ENCODE results near the gene TLCD3B. TPM values are rescaled to one million over a fixed set of nuclear protein-coding genes. Genes with fewer than 3 reads are reported as not detected.

TLCD3B gene
- total RNA-seq, 2 donors from 2014 or later = 4.5 to 6.9 TPM

DNA sequence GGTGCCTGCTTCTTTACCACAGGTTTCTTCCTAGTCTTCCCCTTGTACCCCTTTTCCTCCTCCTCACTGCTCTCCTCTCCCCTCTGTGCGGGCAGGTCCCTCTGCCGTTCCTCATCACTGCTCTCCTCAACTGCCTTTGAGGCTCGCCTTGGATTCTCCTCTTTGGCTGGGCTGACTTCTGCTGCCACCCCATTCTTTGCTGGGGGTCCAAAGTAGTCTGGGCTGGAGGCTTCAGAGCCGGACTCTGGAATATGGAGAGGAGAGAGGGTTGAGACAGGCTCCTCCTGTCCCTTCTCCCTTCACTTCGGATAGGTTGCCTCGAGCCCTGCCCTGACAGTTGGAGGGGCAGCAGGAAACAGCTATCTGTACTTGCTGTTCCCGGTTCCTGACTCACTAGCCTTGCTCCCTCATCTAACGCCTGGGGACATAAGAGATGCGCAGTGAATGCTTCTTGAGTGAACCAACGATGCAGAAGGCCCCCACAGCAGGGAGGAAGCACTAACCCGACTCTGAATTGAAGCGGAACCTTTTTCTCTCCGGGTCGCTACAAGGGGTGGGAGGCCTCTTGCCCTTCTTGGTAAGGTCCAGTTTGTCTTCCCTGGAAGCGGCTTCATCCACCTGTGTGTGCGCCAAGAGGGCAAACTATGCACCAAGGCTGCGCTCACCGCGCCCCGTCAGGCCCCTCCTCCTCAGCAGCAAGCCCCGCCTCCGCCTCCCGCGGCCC, 36.3 kb downstream of the TLCD3B start:
- H3K4me1 Mint-ChIP-seq (ENCODE audit: low read depth) = peaks cover 25% of the 10 kb centered on the region
- H3K36me3 Mint-ChIP-seq (ENCODE audit: insufficient read depth in 2 of 2) = peaks cover 1 to 5% of the 10 kb centered on the region in 2 donors
- H3K27me3 Mint-ChIP-seq (ENCODE audit: low read depth) = no peaks in the 10 kb centered on the region
- H3K4me3 Mint-ChIP-seq = peak overlapping the region; percentile 97 to 98
- peak overlapping the region; percentile 92 for H3K27ac Mint-ChIP-seq
- ATAC-seq (replicated peaks in 1 of 2) = peak in 1 of 2 donors; percentile 51
- peak in 1 of 2 donors; percentile 80 for DNase-seq
- H3K9me3 Mint-ChIP-seq = no peaks in the 10 kb centered on the region

DNA sequence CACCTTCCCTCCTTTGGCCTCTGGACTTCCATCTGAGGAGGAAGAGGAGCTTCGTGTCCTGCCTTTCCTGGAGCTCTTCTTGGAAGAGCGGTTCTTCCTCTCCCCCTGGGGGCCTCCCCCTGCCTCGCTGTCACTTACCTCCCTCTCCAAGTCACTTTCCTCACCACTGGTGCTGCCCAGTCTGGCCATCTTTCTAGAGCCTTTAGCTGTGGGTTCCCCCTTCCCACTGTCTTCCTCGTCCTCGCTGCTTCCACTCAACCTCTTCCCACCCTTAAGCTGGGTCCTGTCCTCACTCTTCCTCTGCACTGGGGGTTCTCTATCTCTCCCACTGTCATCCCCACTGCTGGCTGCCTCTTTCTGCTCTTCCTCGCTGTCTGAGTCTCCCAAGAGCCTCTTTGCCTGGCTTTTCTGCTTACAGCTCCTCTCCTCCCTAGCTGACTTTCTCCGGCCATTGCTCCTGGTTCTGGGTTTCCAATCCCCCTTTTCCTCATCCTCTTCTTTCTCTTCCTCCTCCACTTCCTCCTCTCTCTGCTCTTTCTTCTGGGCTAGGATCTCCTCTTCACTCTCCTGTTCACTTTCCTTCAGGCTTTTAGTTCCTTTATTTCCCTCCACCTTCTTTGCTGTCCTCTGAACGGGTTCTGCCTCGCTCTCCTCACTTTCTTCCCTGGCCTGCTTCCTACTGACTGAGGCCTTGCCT, 37.0 kb downstream of the TLCD3B start:
- ATAC-seq (replicated peaks in 1 of 2) = no peak
- Mint-ChIP-seq H3K9me3 (no peaks in the 10 kb centered on the region), H3K36me3 (ENCODE audit: insufficient read depth in 2 of 2) (peaks cover 1 to 4% of the 10 kb centered on the region in 2 donors)

DNA sequence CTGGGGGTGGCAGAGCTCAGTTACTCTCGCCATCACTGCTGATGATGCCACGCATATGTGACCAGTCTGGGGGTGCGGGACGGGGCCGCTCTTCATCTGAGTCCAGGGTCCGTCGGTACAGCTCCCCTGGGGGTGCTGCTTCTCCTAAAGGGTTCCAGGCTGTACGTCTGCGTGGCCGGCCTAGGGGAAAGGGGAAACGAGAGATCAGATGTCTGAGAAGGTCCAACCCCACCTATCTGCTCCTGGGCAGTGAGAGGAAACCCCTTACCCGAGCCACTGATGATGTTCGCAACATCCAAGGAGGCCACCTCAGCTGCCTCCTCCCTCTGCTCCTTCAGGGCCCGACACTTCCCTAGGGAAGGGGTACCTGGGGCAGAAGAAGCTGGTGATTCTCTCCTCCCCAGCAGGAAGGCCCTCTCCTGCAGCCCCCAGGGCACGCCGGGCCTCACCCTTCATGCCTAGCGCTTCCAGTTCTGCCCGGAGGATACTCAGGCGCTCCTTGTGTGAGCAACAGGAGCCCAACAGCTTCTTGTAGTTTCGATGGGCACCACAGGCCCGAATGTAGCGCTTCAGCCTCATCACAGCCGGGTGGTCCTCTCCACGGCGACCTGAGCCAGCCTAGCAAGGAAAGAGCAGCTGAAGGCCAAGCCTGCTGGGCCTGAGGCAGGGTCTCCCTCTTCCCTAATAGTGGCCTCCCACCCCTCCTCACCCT, 37.7 kb downstream of the TLCD3B start:
- Mint-ChIP-seq H3K4me1 (ENCODE audit: low read depth) (peaks cover 20% of the 10 kb centered on the region), H3K4me3 (peak overlapping the region in 1 of 2 donors; percentile 97), H3K27me3 (ENCODE audit: low read depth) (no peaks in the 10 kb centered on the region), H3K36me3 (ENCODE audit: insufficient read depth in 2 of 2) (peaks cover 1 to 4% of the 10 kb centered on the region in 2 donors), H3K9me3 (no peaks in the 10 kb centered on the region), H3K27ac (no peak overlapping the region)
- ATAC-seq (replicated peaks in 1 of 2) (no peak), DNase-seq (no peak)

More for the DNA sequence above, 37.0 kb downstream of the TLCD3B start:
- Mint-ChIP-seq H3K27me3 (ENCODE audit: low read depth) (no peaks in the 10 kb centered on the region), H3K4me1 (ENCODE audit: low read depth) (peaks cover 20% of the 10 kb centered on the region), H3K4me3 (peak overlapping the region; percentile 97 to 98), H3K27ac (peak overlapping the region; percentile 92)
- DNase-seq = no peak

DNA sequence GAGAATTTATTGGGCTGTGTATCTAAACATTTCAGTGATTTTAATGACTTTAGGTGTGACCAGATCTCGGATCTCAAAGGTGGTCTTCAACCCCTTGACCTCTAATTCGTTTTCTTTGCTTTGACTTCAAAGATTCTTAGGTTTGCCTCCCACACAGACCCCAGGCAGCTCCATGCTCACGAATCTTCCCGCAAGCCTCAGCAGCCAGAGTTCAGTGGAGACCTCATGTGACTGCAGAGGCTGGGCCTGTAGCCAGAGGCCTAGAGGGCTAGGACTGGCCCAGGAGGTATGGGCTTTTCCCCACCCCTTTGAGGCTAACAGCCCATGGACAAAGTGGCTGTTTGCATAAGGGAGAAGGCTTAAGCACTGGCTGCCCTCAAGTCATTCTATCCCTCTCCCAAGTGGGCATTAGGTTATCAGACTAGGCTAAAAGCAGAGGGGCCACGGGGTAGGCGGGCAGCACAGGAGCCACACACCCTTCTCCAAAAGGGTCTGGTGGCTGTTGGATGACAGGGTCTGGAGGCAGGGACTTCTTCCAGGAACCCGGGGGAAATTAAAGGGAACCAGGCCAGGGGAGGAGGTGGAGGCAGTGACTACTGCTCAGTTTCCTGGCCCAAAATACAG, 38.6 kb downstream of the TLCD3B start:
- Mint-ChIP-seq H3K36me3 (ENCODE audit: insufficient read depth in 2 of 2) (peaks cover 1 to 4% of the 10 kb centered on the region in 2 donors), H3K27me3 (ENCODE audit: low read depth) (no peaks in the 10 kb centered on the region), H3K9me3 (no peaks in the 10 kb centered on the region), H3K4me1 (ENCODE audit: low read depth) (peaks cover 20% of the 10 kb centered on the region), H3K4me3 (no peak overlapping the region), H3K27ac (no peak overlapping the region)
- ATAC-seq (replicated peaks in 1 of 2) = no peak
- DNase-seq = no peak

DNA sequence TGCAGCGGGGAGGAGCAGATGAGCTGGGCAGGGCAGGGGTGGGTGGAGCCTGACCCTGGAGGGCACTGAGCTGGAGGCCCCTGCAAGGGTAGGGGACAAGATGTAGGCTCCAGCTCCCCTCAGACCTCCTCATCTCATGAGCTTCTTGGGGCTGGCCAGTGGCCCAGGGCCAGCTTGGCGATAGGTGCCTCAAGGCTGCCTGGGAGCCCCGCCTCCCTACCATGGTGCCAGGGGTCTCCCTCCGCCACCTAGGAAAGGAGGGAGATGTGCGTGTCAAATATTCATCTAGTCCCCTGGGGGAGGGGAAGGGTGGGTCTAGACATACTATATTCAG, 39.5 kb downstream of the TLCD3B start:
- H3K4me3 Mint-ChIP-seq = no peak overlapping the region
- peaks cover 14% of the 10 kb centered on the region for H3K4me1 Mint-ChIP-seq (ENCODE audit: low read depth)
- peaks cover 1 to 4% of the 10 kb centered on the region in 2 donors for H3K36me3 Mint-ChIP-seq (ENCODE audit: insufficient read depth in 2 of 2)
- H3K27me3 Mint-ChIP-seq (ENCODE audit: low read depth) = no peaks in the 10 kb centered on the region
- no peak for ATAC-seq (replicated peaks in 1 of 2)
- no peak overlapping the region for H3K27ac Mint-ChIP-seq
- H3K9me3 Mint-ChIP-seq = no peaks in the 10 kb centered on the region
- DNase-seq = no peak

DNA sequence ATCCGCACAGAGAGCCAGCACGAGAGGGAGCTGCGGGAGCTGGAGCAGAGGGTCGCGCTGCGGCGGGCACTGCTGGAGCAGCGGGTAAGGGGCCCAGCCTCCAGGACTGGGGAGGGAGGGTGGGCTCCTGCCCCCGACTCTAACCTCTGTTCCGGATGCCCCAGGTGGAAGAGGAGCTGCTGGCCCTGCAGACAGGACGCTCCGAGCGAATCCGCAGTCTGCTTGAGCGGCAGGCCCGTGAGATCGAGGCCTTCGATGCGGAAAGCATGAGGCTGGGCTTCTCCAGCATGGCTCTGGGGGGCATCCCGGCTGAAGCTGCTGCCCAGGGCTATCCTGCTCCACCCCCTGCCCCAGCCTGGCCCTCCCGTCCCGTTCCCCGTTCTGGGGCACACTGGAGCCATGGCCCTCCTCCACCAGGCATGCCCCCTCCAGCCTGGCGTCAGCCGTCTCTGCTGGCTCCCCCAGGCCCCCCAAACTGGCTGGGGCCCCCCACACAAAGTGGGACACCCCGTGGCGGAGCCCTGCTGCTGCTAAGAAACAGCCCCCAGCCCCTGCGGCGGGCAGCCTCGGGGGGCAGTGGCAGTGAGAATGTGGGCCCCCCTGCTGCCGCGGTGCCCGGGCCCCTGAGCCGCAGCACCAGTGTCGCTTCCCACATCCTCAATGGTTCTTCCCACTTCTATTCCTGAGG, 40.0 kb downstream of the TLCD3B start:
- no peaks in the 10 kb centered on the region for H3K27me3 Mint-ChIP-seq (ENCODE audit: low read depth)
- no peak overlapping the region for H3K4me3 Mint-ChIP-seq
- H3K4me1 Mint-ChIP-seq (ENCODE audit: low read depth) = peaks cover 14% of the 10 kb centered on the region
- no peak overlapping the region for H3K27ac Mint-ChIP-seq
- H3K36me3 Mint-ChIP-seq (ENCODE audit: insufficient read depth in 2 of 2) = peaks cover 1 to 2% of the 10 kb centered on the region in 2 donors
- no peak for ATAC-seq (replicated peaks in 1 of 2)
- no peak for DNase-seq
- no peaks in the 10 kb centered on the region for H3K9me3 Mint-ChIP-seq

DNA sequence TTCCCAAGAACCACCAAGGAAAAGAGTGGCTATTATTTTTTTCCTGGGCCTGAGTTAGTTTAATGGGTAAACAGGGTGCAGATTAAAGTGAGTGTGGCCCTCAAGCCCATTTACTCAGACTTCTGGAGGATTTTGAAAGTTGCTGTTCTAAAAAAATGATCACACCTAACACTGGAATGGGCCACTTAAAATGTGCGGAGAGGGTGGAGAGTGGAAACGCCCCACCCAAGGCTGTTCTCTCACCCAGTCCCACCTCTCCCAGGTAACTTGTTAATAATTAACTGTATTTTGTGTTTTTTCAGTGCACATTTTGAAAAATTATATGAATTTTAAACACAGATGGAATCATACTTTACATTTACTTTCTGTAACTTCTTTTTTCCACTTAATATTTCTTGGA, 41.0 kb downstream of the TLCD3B start:
- H3K36me3 Mint-ChIP-seq (ENCODE audit: insufficient read depth in 2 of 2) = no peaks in the 10 kb centered on the region
- no peaks in the 10 kb centered on the region for H3K9me3 Mint-ChIP-seq
- DNase-seq (no peak), ATAC-seq (replicated peaks in 1 of 2) (no peak)
- no peaks in the 10 kb centered on the region for H3K27me3 Mint-ChIP-seq (ENCODE audit: low read depth)
- H3K4me3 Mint-ChIP-seq = no peak overlapping the region
- H3K4me1 Mint-ChIP-seq (ENCODE audit: low read depth) = peaks cover 14% of the 10 kb centered on the region
- H3K27ac Mint-ChIP-seq = no peak overlapping the region

DNA sequence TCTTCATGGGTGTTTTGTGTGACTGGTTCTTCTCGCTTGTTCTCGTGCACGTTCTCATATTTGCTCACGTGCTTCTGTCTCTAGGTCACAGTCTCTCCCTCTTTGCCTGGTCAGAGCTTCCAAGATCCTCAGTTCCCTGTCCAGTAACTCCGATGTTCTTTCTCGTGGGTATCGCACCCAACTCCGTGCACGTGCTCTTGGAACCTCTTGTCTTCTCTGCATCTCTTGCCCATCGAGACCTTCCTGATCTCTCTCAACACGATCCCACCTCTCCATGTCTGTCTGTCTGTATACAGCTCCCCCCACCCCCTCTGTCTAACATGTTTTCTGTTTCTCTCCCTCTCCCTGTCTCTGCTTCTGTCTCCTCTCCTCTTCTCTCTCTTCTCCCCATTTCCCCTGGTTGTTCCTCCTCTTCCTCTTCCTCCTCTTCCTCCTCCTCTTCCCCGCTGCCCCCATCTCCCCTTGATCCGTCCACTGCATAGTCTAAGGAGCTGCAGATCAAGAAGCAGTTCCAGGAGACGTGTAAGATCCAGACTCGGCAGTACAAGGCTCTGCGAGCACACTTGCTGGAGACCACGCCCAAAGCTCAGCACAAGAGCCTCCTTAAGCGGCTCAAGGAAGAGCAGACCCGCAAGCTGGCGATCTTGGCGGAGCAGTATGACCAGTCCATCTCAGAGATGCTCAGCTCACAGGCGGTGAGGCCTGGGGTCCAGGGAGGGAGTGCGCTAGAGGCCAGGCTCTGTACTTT, 41.8 kb downstream of the TLCD3B start:
- Mint-ChIP-seq H3K4me3 (no peak overlapping the region), H3K36me3 (ENCODE audit: insufficient read depth in 2 of 2) (no peaks in the 10 kb centered on the region), H3K4me1 (ENCODE audit: low read depth) (peaks cover 7% of the 10 kb centered on the region), H3K27me3 (ENCODE audit: low read depth) (no peaks in the 10 kb centered on the region), H3K27ac (no peak overlapping the region), H3K9me3 (no peaks in the 10 kb centered on the region)
- no peak for ATAC-seq (replicated peaks in 1 of 2)
- DNase-seq = no peak

DNA sequence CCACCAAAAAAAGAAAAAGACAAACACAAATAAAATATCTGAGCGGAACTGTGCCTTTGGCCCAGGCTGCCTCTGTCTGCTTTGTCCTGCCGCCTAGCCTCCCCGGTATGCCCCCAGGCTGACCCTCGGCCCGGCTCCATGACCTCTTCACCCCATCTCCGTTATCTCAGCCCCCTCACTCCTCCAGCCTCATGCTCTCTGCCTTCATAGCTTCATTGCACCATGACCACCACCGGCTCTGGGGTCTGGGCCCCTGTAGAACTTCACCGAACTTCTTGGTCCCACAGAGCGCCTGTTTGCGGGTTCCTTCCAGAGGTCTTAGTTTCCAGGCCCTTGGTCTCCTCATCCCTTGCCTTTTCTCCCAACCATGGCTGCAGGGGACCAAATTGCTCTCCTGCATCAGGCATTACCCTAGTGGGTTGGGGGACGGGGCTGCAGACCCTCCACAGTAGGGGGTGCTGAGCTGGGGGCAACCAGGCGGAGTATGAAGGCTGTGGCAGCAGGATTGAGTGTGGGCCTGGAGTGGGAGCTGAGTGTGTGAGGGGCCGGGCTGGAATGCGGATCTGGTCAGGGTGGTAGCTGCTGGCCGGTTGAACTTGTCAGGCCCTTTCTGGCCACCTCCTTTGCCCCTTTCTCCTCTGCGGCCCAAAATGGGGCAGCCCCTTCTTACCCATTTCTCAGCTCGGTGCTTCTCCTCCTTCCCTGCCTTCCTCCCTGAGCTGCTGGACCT, 42.6 kb downstream of the TLCD3B start:
- Mint-ChIP-seq H3K27me3 (ENCODE audit: low read depth) (no peaks in the 10 kb centered on the region), H3K4me3 (no peak overlapping the region), H3K36me3 (ENCODE audit: insufficient read depth in 2 of 2) (peaks cover 3% of the 10 kb centered on the region in 2 donors), H3K4me1 (ENCODE audit: low read depth) (no peaks in the 10 kb centered on the region), H3K27ac (no peak overlapping the region), H3K9me3 (no peaks in the 10 kb centered on the region)
- DNase-seq (no peak), ATAC-seq (replicated peaks in 1 of 2) (no peak)

DNA sequence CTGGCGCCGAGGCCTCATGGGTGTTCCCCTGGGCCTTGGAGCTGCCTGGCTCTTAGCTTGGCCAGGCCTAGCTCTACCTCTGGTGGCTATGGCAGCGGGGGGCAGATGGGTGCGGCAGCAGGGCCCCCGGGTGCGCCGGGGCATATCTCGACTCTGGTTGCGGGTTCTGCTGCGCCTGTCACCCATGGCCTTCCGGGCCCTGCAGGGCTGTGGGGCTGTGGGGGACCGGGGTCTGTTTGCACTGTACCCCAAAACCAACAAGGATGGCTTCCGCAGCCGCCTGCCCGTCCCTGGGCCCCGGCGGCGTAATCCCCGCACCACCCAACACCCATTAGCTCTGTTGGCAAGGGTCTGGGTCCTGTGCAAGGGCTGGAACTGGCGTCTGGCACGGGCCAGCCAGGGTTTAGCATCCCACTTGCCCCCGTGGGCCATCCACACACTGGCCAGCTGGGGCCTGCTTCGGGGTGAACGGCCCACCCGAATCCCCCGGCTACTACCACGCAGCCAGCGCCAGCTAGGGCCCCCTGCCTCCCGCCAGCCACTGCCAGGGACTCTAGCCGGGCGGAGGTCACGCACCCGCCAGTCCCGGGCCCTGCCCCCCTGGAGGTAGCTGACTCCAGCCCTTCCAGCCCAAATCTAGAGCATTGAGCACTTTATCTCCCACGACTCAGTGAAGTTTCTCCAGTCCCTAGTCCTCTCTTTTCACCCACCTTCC, 43.5 kb downstream of the TLCD3B start:
- Mint-ChIP-seq H3K27ac (no peak overlapping the region), H3K27me3 (ENCODE audit: low read depth) (no peaks in the 10 kb centered on the region), H3K36me3 (ENCODE audit: insufficient read depth in 2 of 2) (peaks cover 3 to 6% of the 10 kb centered on the region in 2 donors), H3K9me3 (no peaks in the 10 kb centered on the region), H3K4me1 (ENCODE audit: low read depth) (no peaks in the 10 kb centered on the region), H3K4me3 (no peak overlapping the region)
- no peak for DNase-seq
- no peak for ATAC-seq (replicated peaks in 1 of 2)

DNA sequence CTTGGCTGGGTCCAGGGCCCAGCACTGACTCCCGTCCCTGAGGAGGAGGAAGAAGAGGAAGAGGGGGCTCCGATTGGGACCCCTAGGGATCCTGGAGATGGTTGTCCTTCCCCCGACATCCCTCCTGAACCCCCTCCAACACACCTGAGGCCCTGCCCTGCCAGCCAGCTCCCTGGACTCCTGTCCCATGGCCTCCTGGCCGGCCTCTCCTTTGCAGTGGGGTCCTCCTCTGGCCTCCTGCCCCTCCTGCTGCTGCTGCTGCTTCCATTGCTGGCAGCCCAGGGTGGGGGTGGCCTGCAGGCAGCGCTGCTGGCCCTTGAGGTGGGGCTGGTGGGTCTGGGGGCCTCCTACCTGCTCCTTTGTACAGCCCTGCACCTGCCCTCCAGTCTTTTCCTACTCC, 44.1 kb downstream of the TLCD3B start:
- peaks cover 3 to 6% of the 10 kb centered on the region in 2 donors for H3K36me3 Mint-ChIP-seq (ENCODE audit: insufficient read depth in 2 of 2)
- no peaks in the 10 kb centered on the region for H3K27me3 Mint-ChIP-seq (ENCODE audit: low read depth)
- no peaks in the 10 kb centered on the region for H3K9me3 Mint-ChIP-seq
- H3K4me1 Mint-ChIP-seq (ENCODE audit: low read depth) = no peaks in the 10 kb centered on the region
- no peak overlapping the region for H3K27ac Mint-ChIP-seq
- ATAC-seq (replicated peaks in 1 of 2) = no peak
- H3K4me3 Mint-ChIP-seq = no peak overlapping the region
- no peak for DNase-seq

Data from activated T-cell treated with anti-CD3 and anti-CD28 coated beads, Interleukin-2, amount 50 U/mL, for 72 hours (primary cell).